HuH-7 (cell line): ENCODE results near the gene CIB1.
A peak's percentile ranks its signal among the peaks of the same experiment; 100 is the strongest.
"Not testable (repeated sequence)": the region's sequence is repeated elsewhere in the genome, so short reads cannot be mapped to it uniquely, and the experiment has no call there.

Experiments
- DNase-seq: peaks from one replicate; pipeline ENCODE4 v3.0.0; 2011; ENCODE audit warnings: low spot score

The CIB1 gene

GRCh38 chr15:90192961-90193786 is 40.6 kb downstream of the CIB1 start:
- DNase-seq = no peak

DNA sequence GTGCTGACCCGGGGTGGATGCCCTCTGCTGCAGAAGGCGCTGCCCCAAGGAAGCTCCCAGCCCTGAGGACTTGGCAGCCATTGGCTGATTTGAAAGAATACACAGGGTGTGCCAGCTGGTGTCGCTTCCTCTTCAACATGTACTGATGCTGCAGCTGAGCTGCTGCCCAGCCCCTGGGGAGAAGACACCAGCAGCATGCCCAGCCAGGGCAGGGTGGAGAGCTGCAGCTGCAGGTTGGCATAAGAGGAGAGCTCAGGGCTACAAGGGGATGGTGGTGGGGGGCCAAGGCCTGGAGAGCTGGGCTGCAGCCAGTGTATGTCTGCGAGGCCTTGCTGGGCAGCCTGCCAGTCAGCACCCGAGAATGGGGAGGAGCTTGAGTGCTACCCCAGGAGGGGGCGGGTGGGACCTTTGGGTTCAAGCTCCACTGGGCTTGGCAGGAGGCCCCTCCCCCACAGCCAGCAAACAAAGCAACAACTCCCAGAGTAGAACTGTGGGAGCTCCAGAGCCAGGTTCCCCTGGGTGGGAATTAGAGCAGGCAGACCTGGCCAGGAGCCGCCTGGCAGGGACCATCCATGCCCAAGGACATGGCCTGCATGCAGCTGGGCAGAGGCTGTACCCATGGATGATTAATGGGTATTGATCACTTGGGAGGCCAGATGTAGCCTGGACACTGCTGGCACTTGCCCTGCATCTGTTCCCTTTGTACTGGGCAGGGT is 41.8 kb downstream of the CIB1 start:
- peak; percentile 77 for DNase-seq

- no peak for DNase-seq
These were observed 42.4 kb downstream of the CIB1 start for GRCh38 chr15:90191344-90191687.

GRCh38 chr15:90190606-90191343 is 43.0 kb downstream of the CIB1 start:
- no peak for DNase-seq

DNA sequence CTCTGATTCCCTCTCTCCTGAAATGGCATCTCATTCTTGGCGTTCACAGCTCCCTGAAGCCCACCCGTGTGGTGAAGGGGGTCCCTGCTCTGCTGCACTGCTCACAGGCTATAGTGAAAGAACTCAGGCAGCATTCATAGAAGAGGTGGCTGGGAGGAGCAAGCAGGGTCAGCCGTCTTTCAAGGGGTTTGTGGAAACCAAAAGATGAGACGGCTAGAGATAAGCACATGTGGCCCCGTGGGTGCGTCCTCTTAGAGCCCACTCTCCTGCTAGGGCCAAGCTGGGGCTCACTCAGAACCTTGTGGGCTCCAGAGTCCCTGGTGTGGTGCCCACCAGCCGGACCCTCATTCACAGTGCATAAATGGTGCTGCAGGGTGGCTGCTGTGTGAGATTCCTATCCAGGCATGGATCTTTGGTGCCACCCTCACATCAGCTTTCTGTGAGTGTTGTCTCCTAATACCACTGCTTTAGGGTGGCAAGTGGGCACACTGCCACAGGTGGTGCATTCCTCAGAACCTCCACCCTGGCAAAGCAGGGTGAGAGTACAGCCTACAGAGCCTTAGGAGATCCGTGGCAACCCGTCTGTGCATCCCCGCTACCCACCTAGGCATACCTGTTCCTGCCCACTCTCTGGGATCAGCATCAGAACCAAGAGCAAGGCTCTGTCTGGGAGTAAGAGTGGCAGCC is 43.8 kb downstream of the CIB1 start:
- DNase-seq = no peak

- no peak for DNase-seq
These were observed 44.6 kb downstream of the CIB1 start for GRCh38 chr15:90188914-90189748.

DNA sequence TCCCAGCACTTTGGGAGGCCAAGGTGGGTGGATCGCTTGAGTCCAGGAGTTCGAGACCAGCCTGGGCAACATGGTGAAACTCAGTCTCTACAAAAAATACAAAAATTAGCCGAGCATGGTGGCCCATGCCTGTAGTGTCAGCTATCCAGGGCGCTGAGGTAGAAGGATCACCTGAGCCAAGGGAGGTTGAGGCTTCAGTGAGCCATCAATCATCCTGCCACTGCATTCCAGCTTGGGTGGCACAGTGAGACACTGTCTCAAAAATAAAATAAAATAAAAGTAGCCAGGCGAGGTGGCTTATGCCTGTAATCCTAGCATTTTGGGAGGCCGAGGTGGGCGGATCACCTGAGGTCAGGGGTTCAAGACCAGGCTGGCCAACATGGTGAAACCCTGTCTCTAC is 45.7 kb downstream of the CIB1 start:
- not testable (repeated sequence) for DNase-seq

GRCh38 chr15:90187257-90187868 is 46.4 kb downstream of the CIB1 start:
- no peak for DNase-seq

GRCh38 chr15:90184786-90185704 is 48.7 kb downstream of the CIB1 start:
- peak; percentile 91 for DNase-seq

DNA sequence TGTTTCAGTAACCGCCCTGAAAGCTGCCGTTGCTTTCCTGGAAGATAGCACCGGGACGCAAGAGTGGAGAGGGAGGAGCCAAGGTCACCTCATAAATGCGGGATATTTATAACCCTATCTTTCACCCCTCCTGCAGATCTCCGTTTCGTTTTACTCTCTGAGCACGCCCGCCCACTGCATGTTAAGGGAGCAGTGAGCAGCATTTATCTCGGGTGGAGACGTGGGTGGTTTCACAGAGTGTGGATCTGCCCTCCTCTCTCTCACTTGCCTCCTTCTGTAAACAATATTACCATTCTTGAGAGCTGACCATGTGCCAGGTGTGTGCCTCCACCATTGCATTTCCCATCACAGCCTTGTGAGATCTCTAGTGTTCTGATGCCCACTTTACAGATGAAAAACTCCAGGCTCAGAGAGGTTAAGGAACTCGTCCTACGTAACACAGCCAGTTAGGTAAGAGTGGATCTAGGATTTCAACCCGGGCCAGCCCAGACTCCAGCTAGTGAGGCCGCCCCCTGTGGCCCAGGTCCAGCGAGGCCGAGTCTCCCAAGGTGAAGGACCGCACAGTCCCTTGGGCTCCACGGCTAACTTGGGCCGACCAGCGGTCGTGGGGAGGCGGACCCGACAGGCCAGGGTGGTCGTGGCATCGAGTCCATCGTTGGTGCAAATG is 49.5 kb downstream of the CIB1 start:
- DNase-seq = peak; percentile 89

GRCh38 chr15:90181776-90182175 is 52.0 kb downstream of the CIB1 start:
- DNase-seq = no peak
